Measurements from ENCODE around the gene ZC3H10.

DNA sequence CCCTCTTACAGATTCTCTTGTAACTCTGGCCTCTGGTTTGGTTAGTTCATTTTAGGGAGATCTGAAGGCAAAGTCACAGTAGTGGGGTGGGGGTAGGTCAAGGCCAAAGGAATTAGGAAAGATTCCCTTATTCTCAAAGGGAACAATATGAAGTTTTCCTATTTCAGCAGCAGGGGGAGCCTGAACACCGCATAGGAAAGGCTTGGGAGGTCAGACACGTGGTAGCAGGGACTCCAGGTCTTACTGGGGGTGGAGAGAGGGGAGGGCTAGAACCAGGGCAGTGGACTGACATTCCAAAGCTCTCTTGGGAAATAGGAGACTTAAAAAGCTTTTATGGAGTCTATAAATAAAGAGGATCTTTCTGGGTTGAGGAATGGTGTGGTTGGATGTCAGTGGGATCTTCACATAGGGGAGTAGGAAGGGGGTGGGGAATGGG lies 1.3 kb downstream of the ZC3H10 start:
- TF ChIP-seq, protein P1, sequence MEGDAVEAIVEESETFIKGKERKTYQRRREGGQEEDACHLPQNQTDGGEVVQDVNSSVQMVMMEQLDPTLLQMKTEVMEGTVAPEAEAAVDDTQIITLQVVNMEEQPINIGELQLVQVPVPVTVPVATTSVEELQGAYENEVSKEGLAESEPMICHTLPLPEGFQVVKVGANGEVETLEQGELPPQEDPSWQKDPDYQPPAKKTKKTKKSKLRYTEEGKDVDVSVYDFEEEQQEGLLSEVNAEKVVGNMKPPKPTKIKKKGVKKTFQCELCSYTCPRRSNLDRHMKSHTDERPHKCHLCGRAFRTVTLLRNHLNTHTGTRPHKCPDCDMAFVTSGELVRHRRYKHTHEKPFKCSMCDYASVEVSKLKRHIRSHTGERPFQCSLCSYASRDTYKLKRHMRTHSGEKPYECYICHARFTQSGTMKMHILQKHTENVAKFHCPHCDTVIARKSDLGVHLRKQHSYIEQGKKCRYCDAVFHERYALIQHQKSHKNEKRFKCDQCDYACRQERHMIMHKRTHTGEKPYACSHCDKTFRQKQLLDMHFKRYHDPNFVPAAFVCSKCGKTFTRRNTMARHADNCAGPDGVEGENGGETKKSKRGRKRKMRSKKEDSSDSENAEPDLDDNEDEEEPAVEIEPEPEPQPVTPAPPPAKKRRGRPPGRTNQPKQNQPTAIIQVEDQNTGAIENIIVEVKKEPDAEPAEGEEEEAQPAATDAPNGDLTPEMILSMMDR (conservative IDR thresholded peaks at IDR 0.05; ENCODE audit: low read depth, low read length), result peak; percentile 79
- no peak for TF ChIP-seq EZH2 (IDR thresholded peaks at IDR 0.05; ENCODE audit: borderline replicate concordance, low read depth, low read length, poor library complexity, severe bottlenecking)

Measured in A673 (cell line).